SH-SY5Y (cell line): ENCODE results near the gene HDGFL2.

ENCODE experiments used
- GATA2 ChIP-seq: IDR thresholded peaks from 2 replicates; pipeline ENCODE4 v1.6.1; 2011; ENCODE audit warnings: mild to moderate bottlenecking, low read depth, low read length
- GATA3 ChIP-seq: IDR thresholded peaks from 2 replicates; pipeline ENCODE4 v1.6.1; 2011; ENCODE audit warnings: low read depth, mild to moderate bottlenecking, low read length, moderate library complexity

GRCh38 chr19:4548238-4548584 lies 76.1 kb downstream of the HDGFL2 start:
- TF ChIP-seq GATA2 (no peak), GATA3 (no peak)
